Heart right ventricle (tissue), 16 donors: ENCODE data around the gene TAMALIN. TPM values are rescaled to one million over a fixed set of nuclear protein-coding genes. Genes with fewer than 3 reads are reported as not detected.

ENCODE experiments used
- ATAC-seq, 8 donors: fragments of 200-7000 bp; cut with Tn5 transposase; one replicate each; pipeline ENCODE4 v1.9.1; 2020; ENCODE audit warnings: mild to moderate bottlenecking in 8 of 8, moderate library complexity in 8 of 8, moderate number of reproducible peaks in 1 of 8
- DNase-seq, 2 donors: peaks; one replicate each; pipeline ENCODE4 v3.0.0-alpha.2; 2020
- H3K27ac ChIP-seq, 10 donors: fragments of 200-600 bp; sonication (generic) in 2 of 10; one replicate each; pipeline versions ENCODE4 v1.5.0 to v1.8.0; 2020 to 2022; ENCODE audit warnings: mild to moderate bottlenecking in 3 of 10
- H3K27me3 ChIP-seq, 7 donors: fragments of 200-600 bp; one replicate each; pipeline ENCODE4 v1.8.0; 2021 to 2022; ENCODE audit warnings: mild to moderate bottlenecking in 2 of 7
- H3K36me3 ChIP-seq, 9 donors: fragments of 200-600 bp; sonication (generic) in 1 of 9; one replicate each; pipeline versions ENCODE4 v1.5.0 to v1.8.0; 2020 to 2022; ENCODE audit warnings: mild to moderate bottlenecking in 2 of 9
- H3K4me1 ChIP-seq, 9 donors: fragments of 200-600 bp; sonication (generic) in 1 of 9; one replicate each; pipeline versions ENCODE4 v1.5.0 to v1.8.0; 2020 to 2022; ENCODE audit warnings: mild to moderate bottlenecking in 4 of 9
- H3K4me3 ChIP-seq, 10 donors: fragments of 200-600 bp; sonication (generic) in 2 of 10; one replicate each; pipeline versions ENCODE4 v1.5.0 to v1.8.0; 2020 to 2022; ENCODE audit warnings: mild to moderate bottlenecking in 7 of 10, moderate library complexity in 2 of 10
- H3K9me3 ChIP-seq, 11 donors: fragments of 200-600 bp in 10 of 11; sonication (generic) in 2 of 11; one replicate each; pipeline versions ENCODE4 v1.5.0 to v1.8.0; 2013 to 2022; ENCODE audit warnings: mild to moderate bottlenecking in 2 of 11, control low read depth in 1 of 11, moderate library complexity in 1 of 11
- CTCF ChIP-seq, 9 donors: fragments of 200-600 bp; sonication (generic) in 2 of 9; IDR thresholded peaks; one replicate each; pipeline versions ENCODE4 v1.5.0 to v1.8.0; 2021 to 2022; ENCODE audit warnings: antibody characterized with exemption in 9 of 9, mild to moderate bottlenecking in 5 of 9, moderate library complexity in 1 of 9
- WGBS, 2 donors: extraction: QIAGEN DNeasy Blood & Tissue Kit; methylation state at CpG; one replicate each; pipeline ENCODE4 v1.1.7; 2013; ENCODE audit warnings: inconsistent platforms in 1 of 2; 5-methylcytosine and 5-hydroxymethylcytosine counted together
- intact Hi-C, 10 donors: fragments of 100-400 bp; cut with DNase I; formaldehyde crosslinking; loops; one replicate each; pipeline versions ENCODE4 v1.11.1 to v1.14.2; 2022
- polyA plus RNA-seq, 2 donors: library from polyadenylated mRNA; stranded (reverse); fragments of 200-250 nt; gene quantifications; one replicate each; pipeline ENCODE4 v1.2.3, GENCODE V29; 2013
- total RNA-seq, 10 donors: library from RNA; stranded (reverse); fragmentation: NEBNext Ultra II Directional in 3 of 10; extraction: Animal tissue kit (Norgen Biotek cat#: 25700) in 3 of 10; gene quantifications; one replicate each; pipeline versions ENCODE4 v1.2.1 to v1.2.4, GENCODE V29; 2021 to 2023
- donor health status: Arrhythmogenic right ventricular cardiomyopathy.
- donor health status: ischemic (EF 13 %, LVEDD 7.1; RV severe dilation, severe dysfunction).
- donor health status: healthy with polysubstance abuse.
- donor health status: DM: no; HTN: yes; CAD: no.
- donor health status: DM: no; HTN: no; CAD: no.
- donor health status: ischemic (EF 25% LVEDD 6.9; RV normal size, moderate dysfunction).
- donor health status: ischemic (EF 25% LVEDD 5.7; RV mildly dilated, moderate dysfunction).
- donor health status: healthy.
- donor health status: DM: yes; HTN: yes; CAD: no.
- donor health status: Ischemic cardiomyopathy.
- donor health status: ischemic (EF 35%, LVEDD 5.7; RV mildly dilated, moderate dysfunction).
- donor health status: nonischemic (EF 11% LVEDD 7.7; RV severe dilation, severe dysfunction).
- donor health status: DM: yes; HTN: yes; CAD: no.
- donor health status: PGD.
- donor health status: ischemic (EF 29% LVEDD 5.4; RV normal size, mild dysfunction).
- donor health status: nonischemic (EF 23%, LVEDD 6.1; RV moderate dilation, normal function).

The TAMALIN gene
- total and polyA plus RNA-seq, 12 donors = 16.6 to 58.8 (median 26.9) TPM

DNA sequence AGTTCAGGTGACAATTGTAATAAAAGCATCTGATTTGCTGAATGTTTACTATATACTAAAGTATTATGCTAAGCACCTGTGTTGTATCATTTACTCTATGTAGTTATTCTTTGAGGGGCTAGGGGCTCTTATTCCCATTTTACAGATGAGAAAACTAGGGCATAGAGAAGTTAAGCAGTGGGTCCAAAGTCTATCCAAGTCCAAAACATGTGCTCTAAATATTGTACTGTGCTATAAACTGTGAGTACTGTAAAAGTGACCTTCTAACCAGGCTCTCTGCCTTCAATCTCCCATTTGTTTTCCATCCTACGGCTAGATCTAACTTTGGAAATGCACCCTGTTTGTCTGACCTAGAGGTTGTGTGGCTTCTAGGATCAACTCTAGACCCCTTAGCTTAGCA, 46.3 kb upstream of the TAMALIN start:
- 86 to 87% methylated on average over 1 of the region's 1 CpG for WGBS, 2 donors
- Histone ChIP-seq H3K4me3 (no peak overlapping the region), H3K9me3 (peaks cover 0 to 4% (median 0%) of the 10 kb centered on the region in 11 donors), H3K27me3 (no peaks in the 10 kb centered on the region), H3K36me3 (peaks cover 0 to 22% (median 0%) of the 10 kb centered on the region in 9 donors), H3K4me1 (peaks cover 0 to 42% (median 15%) of the 10 kb centered on the region in 9 donors), H3K27ac (no peak overlapping the region)
- ATAC-seq (no peak), DNase-seq (no peak)
- intact Hi-C loops = no loop called here
- TF ChIP-seq CTCF (IDR thresholded peaks at IDR 0.05) = no peak

DNA sequence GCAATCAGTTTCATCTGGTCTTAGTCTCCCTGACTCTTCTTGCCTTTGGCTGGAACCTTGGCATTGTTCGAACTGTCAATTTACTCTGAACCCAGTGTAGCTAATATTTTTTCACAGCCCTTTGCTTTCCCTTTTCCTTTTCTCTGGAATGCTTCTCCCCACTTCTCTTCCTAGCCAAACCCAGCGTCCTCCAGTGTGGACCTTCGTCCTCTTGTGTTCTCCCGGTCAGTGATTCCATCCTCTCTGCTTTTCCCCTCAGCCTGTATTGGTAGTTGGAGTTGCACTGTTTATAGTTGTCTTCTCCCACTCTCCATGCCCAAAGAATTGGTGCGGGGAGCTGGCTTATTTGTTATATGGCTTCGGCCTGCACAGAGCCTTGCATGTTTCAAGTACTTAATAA, 45.9 kb upstream of the TAMALIN start:
- H3K9me3 ChIP-seq = peaks cover 0 to 4% (median 0%) of the 10 kb centered on the region in 11 donors
- peaks cover 0 to 22% (median 0%) of the 10 kb centered on the region in 9 donors for H3K36me3 ChIP-seq
- H3K4me1 ChIP-seq = peaks cover 0 to 38% (median 13%) of the 10 kb centered on the region in 9 donors
- H3K27ac ChIP-seq = no peak overlapping the region
- no peak overlapping the region for H3K4me3 ChIP-seq
- intact Hi-C loops = no loop called here
- ATAC-seq = no peak
- TF ChIP-seq CTCF (IDR thresholded peaks at IDR 0.05) = no peak
- H3K27me3 ChIP-seq = no peaks in the 10 kb centered on the region
- DNase-seq = no peak
- WGBS, 2 donors = 94 to 96% methylated on average over 6 of the region's 6 CpGs

- Histone ChIP-seq H3K36me3 (peaks cover 0 to 22% (median 0%) of the 10 kb centered on the region in 9 donors), H3K4me3 (no peak overlapping the region), H3K27me3 (no peaks in the 10 kb centered on the region), H3K9me3 (no peaks in the 10 kb centered on the region), H3K27ac (no peak overlapping the region), H3K4me1 (peaks cover 0 to 37% (median 13%) of the 10 kb centered on the region in 9 donors)
- TF ChIP-seq CTCF (IDR thresholded peaks at IDR 0.05) = no peak
- intact Hi-C loops = no loop called here
- 21 to 45% methylated on average over 1 of the region's 1 CpG for WGBS, 2 donors
- ATAC-seq = no peak
- DNase-seq = no peak
Measured at GRCh38 chr12:51961834-51962233, 44.9 kb upstream of the TAMALIN start.

DNA sequence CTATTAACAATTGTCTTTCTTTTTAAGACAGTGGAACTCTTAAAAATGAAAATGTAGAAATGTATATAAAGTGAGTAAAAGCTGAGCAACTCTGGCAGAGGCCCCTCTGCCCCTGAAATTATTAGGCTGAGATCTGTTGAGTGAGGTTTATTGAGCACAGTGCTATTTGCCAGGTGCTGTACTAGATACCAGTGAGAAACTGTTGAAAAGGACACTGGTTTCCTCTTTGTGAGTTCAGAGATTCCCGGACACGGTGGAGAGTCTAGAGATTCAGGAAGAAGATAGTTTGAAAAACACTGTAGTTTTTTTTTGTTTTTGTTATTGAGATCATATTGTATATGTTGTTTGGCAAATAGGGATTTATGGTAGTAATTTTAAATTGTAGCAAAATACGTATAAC, 44.0 kb upstream of the TAMALIN start:
- no peak for TF ChIP-seq CTCF (IDR thresholded peaks at IDR 0.05)
- 41 to 61% methylated on average over 3 of the region's 3 CpGs for WGBS, 2 donors
- Histone ChIP-seq H3K4me3 (no peak overlapping the region), H3K9me3 (no peaks in the 10 kb centered on the region), H3K27ac (no peak overlapping the region), H3K36me3 (peaks cover 0 to 22% (median 0%) of the 10 kb centered on the region in 9 donors), H3K27me3 (no peaks in the 10 kb centered on the region), H3K4me1 (peaks cover 0 to 37% (median 13%) of the 10 kb centered on the region in 9 donors)
- no peak for ATAC-seq
- no peak for DNase-seq
- intact Hi-C loops = no loop called here
